Lower leg skin (tissue), 4 donors: Measurements from ENCODE around the gene IL1R2. TPM values are rescaled to one million over a fixed set of nuclear protein-coding genes. Genes with fewer than 3 reads are reported as not detected.

Experiments
- DNase-seq, 2 donors: peaks; one replicate each; pipeline ENCODE4 v3.0.0-alpha.2; 2019; ENCODE audit warnings: low spot score in 2 of 2
- H3K4me3 ChIP-seq: fragments of 200-600 bp; sonication (generic); 2 replicates; pipeline ENCODE4 v1.5.1; 2017; ENCODE audit warnings: mild to moderate bottlenecking, low read depth; ENCODE audit not compliant: poor library complexity, severe bottlenecking
- POLR2A ChIP-seq, 2 donors: fragments of 450-650 bp; IDR thresholded peaks; one replicate each; pipeline ENCODE4 v1.6.1; 2016 to 2017; ENCODE audit warnings: antibody characterized with exemption in 2 of 2, mild to moderate bottlenecking in 1 of 2, moderate library complexity in 1 of 2
- WGBS, 2 donors: methylation state at CpG; one replicate each; pipeline ENCODE4 v1.1.5; 2018; 5-methylcytosine and 5-hydroxymethylcytosine counted together
- intact Hi-C: fragments of 100-400 bp; cut with DNase I; formaldehyde crosslinking; loops from one replicate; pipeline ENCODE4 v1.15.0; 2023; ENCODE audit warnings: low total_unique reads
- total RNA-seq, 4 donors: library from RNA; depleted of rRNA; stranded (reverse); fragments of >200 nt; gene quantifications; one replicate each; pipeline ENCODE4 v1.1.0, GENCODE V29; 2016
- TF ChIP-seq, protein P1 (sequence below), 3 donors: fragments of 450-650 bp; IDR thresholded peaks; one replicate each; pipeline ENCODE4 v1.5.1; 2016; ENCODE audit warnings: antibody characterized with exemption in 3 of 3, mild to moderate bottlenecking in 3 of 3, moderate library complexity in 2 of 3

IL1R2 gene
- total RNA-seq, 4 donors from 2014 or later: 58.4 to 106 (median 68.7) TPM

DNA sequence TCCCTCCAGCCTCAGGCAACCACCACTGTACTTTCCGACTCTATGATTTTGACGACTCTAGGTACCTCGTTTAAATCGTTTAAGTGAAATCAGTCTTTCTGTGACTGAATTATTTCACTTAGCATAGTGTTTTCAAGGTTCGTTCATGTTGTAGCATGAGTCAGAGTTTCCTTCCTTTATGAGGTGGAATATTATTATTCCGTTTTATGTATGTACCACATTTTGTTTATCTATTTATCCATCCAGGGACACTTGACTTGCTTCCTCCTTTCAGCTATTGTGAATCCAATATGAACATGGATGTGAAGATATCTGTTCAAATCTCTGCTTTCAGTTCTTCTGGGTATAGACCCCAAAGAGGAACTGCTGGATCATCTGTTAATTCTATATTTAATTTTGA is 19.1 kb downstream of the IL1R2 start:
- TF ChIP-seq, protein P1, sequence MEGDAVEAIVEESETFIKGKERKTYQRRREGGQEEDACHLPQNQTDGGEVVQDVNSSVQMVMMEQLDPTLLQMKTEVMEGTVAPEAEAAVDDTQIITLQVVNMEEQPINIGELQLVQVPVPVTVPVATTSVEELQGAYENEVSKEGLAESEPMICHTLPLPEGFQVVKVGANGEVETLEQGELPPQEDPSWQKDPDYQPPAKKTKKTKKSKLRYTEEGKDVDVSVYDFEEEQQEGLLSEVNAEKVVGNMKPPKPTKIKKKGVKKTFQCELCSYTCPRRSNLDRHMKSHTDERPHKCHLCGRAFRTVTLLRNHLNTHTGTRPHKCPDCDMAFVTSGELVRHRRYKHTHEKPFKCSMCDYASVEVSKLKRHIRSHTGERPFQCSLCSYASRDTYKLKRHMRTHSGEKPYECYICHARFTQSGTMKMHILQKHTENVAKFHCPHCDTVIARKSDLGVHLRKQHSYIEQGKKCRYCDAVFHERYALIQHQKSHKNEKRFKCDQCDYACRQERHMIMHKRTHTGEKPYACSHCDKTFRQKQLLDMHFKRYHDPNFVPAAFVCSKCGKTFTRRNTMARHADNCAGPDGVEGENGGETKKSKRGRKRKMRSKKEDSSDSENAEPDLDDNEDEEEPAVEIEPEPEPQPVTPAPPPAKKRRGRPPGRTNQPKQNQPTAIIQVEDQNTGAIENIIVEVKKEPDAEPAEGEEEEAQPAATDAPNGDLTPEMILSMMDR (IDR thresholded peaks at IDR 0.05): no peak
- no peak for TF ChIP-seq POLR2A (IDR thresholded peaks at IDR 0.05)
- H3K4me3 ChIP-seq: no peak overlapping the region
- DNase-seq: no peak
- WGBS, 2 donors: 65 to 68% methylated on average over 6 of the region's 6 CpGs
- intact Hi-C loops: no loop called here

DNA sequence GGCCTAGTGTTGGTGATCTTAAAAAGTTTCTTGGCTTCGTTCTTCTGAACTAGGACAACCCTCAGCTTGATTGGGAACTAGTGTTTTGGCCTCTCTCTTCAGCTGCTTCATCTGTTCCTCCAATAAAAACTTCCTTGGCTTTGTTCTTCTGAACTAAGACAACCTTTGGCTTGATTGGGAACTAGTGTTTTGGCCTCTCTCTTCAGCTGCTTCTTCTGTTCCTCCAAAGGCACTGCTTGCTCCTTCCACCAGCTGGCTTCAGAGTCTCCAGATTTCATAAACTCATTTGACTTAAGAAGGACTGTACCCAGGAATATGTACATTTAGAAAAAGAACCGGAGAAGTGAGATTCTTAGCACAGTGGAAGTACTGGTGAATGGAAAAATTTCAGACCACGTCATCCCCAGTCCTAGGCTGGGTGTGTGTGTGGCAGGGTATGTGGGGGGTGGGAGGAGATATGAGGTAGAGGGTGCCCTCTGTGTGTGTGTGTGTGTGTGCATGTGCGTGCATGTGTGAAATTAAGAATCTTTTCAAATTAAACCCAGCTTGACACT is 20.4 kb downstream of the IL1R2 start:
- intact Hi-C loops: no loop called here
- WGBS, 2 donors: 70 to 76% methylated on average over 4 of the region's 4 CpGs
- DNase-seq: no peak
- no peak for TF ChIP-seq POLR2A (IDR thresholded peaks at IDR 0.05)
- TF ChIP-seq, protein P1 (IDR thresholded peaks at IDR 0.05): no peak
- H3K4me3 ChIP-seq: no peak overlapping the region

DNA sequence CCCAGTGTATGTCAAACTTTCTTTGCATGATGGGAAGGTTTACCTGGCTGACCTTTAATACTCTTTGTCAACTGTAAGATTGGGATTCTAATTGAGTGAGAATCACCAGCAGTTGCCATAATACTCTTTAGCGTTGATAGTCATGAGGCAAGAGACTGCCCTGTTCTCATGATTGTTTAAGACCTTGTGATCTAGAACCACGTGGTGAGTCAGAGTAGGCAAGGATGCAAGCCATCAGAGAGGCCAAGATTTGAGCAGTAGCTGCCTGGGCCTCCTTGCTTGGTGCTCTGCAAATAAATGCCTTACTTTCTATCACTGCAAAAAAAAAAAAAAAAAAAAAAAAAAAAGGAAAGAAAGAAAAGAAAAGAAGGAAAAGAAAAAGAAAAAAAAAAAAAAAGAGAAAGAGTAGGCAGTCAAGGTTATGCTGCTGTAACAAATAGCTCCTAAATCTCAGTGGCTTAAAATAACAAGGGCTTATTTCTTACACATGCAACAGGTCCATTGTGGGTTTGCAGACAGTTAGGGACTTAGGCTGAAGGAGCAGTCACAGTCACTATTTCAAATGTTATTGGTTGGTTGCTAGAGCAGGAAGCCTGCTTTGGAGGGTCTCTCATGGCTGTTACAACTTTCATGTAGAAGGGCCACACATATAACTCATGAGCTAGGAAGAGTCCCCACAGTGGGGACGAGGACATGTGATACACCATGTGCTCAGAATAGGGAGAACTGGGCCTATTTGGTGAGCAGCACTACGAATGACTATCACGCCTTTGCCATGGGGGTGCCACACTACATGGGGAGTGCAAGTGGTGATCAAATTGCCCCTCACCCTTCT is 21.7 kb downstream of the IL1R2 start:
- 82 to 86% methylated on average over 5 of the region's 5 CpGs for WGBS, 2 donors
- no peak overlapping the region for H3K4me3 ChIP-seq
- no peak for DNase-seq
- intact Hi-C loops: no loop called here
- TF ChIP-seq POLR2A (IDR thresholded peaks at IDR 0.05): no peak
- TF ChIP-seq, protein P1 (IDR thresholded peaks at IDR 0.05): no peak

DNA sequence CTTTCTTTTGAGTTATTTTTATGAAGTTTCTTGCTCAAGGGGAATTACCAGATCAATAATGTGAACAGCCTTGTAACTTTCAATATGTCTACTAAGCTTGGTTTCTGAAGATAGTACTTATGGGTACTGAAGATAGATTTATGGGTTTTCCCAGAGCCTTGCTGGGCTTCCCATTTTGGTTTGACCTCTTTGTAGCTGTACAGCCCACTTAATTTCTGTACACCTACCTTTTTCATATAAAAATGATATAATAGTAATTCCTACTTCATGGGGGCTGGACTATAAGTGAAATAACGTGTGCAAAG is 22.2 kb downstream of the IL1R2 start:
- no peak for DNase-seq
- H3K4me3 ChIP-seq: no peak overlapping the region
- 86 to 91% methylated on average over 1 of the region's 1 CpG for WGBS, 2 donors
- intact Hi-C loops: no loop called here
- no peak for TF ChIP-seq POLR2A (IDR thresholded peaks at IDR 0.05)
- TF ChIP-seq, protein P1 (IDR thresholded peaks at IDR 0.05): no peak

DNA sequence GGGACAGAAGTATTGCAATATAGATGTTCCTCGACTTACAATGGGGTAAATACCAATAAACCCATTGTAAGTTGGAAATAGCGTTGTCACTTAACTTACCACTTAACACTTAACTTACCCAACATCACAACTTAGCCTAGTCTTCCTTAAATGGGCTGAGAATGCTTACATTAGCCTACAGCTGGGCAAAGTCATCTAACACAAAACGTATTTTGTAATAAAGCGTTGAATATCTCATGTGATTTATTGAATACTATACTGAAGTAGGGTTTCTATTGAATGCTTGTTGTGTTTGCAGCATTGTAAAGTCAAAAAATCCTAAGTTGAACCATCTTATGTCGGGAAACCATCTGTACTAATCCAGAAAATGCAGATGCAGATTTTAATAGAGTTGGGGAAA is 23.6 kb downstream of the IL1R2 start:
- intact Hi-C loops: no loop called here
- no peak for DNase-seq
- no peak for TF ChIP-seq POLR2A (IDR thresholded peaks at IDR 0.05)
- TF ChIP-seq, protein P1 (IDR thresholded peaks at IDR 0.05): no peak
- 89 to 91% methylated on average over 5 of the region's 5 CpGs for WGBS, 2 donors
- H3K4me3 ChIP-seq: no peak overlapping the region
